HG02759 (cell line): ENCODE results near the gene MGAT1.

ENCODE experiments used
- ATAC-seq: cut with Tn5 transposase; IDR thresholded peaks from one replicate; pipeline ENCODE4 v1.9.1; 2021; ENCODE audit warnings: mild to moderate bottlenecking, moderate library complexity; ENCODE audit not compliant: unreplicated experiment

Gene MGAT1

DNA sequence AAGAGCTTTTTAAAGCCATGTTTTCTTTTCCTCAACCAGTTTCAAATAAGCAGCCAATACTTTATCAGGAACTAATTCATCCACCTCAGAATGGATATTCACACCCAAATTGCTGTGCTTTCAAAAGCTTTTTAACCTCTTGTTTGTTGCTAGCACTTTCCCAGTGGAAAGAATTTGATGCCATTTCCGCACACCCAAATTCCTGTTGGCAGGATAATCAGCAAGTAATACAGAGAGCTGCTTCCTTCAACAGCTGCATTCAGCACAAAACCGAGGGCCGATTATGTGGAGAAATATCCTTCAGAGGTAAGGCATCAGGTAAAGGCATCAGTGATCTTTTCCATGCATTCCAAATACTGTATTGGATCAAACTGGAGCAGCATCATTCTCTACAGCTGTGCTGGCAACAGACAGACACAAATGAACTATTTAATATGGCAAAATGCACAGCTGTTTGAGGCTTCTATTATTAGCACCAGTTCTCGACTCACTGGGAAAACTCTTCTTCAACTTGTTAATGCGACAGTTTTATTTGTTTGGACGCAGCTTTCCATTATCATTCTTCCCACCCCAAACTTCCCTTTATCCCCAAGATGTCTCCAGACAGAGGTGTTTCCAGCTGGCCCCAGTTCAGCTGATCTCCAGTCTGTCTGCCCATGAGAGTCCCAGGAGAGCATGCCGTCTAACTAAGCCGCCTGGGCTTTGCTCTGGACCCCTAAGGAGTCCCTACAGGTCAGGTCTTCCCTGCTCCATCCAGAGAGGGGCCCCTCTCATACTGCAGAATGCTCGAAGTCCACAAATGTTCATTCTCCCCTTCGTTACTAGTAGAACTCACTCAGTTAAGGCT lies 22.2 kb upstream of the MGAT1 start:
- no peak for ATAC-seq

DNA sequence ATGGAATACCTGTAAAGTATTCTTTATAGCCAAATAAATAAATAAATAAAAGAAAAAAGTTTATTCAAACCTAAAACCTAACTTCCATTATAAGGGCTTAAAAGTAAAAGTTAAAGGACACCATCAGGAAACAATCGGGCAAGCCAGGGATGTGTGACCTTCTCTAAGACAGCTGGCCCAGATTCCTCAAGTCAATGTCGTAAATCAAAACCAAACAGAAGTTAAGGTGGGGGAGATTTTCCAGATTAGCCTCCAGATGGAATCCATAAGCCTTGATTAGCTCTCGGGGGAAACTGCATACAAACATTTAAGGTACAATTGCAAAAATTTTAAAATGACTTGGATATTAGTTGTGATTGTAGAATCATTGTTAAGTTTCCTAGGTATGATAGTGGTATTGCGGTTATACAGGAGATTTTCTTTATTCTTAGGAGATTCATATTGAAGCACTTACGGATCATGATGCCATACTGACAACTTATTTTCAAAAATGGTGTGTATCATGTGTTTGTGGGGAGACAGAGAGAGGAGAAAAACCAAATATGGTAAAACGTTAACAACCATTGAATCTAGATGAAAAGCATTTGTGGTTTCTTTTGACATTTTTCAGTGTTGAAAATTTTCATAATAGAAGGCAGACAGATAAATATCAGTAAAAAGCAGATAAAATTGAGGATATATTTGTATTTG lies 21.5 kb upstream of the MGAT1 start:
- no peak for ATAC-seq

DNA sequence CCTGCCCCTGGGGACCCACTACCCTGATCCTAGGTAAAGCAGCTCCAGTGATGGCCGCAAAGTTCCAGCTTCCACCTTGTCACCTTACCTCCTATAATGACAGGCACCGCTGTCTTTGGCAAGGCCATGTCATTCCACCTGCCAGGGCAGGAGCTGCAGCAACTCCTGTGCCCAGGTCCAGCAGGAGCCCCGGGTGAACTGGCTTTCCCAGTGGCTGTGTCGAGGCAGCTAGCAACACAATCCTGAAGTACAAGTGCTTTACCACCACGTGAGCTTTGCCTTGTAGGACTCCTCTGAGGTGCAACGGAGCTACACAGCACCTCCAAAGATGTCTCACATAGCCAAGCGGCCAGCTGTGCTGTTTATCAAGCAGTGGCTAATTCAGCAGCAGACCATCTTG lies 20.7 kb upstream of the MGAT1 start:
- no peak for ATAC-seq

DNA sequence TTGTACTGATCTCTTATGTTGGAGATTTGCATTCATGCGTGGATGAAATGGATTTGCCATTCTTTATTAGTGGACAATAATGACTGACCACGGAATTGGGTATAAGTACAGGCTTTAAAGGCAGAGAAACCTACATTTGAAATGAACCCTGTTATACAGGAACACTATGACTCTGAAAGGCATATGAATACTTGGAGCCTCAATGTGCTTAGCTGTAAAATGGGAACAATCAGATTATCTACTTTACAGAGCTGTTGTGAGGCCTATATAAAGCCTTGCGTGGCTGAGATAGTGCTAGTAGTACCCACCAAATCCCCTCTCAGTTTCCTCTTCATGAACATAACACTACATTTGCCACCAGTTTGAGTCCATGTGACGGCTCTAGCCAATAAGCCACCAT lies 18.9 kb upstream of the MGAT1 start:
- ATAC-seq = no peak

DNA sequence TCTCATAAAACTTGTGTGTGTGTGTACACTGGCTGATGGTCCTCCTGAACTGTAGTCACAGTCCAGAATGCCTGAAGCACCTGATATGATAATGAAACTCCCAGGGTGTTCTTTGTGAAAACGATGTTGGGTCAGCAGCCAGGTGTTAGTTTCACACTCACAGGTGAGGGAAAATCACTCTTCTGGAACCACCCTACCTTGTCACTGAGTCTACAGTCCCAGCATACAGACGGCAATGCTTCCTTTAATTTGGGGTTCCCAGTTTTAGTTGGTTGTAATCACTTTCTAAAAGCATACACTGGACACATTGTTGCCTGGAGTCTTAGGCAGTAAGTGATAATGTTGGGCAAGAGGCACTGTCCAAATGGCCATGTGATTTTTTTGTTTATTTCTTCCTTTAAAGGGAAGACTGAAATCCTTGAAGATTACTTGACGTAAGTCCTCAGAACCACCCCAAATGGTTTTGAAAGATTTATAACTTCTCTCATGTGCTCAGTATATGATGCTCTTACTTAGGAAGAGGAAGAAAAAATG lies 18.2 kb upstream of the MGAT1 start:
- ATAC-seq = peak; percentile 60

DNA sequence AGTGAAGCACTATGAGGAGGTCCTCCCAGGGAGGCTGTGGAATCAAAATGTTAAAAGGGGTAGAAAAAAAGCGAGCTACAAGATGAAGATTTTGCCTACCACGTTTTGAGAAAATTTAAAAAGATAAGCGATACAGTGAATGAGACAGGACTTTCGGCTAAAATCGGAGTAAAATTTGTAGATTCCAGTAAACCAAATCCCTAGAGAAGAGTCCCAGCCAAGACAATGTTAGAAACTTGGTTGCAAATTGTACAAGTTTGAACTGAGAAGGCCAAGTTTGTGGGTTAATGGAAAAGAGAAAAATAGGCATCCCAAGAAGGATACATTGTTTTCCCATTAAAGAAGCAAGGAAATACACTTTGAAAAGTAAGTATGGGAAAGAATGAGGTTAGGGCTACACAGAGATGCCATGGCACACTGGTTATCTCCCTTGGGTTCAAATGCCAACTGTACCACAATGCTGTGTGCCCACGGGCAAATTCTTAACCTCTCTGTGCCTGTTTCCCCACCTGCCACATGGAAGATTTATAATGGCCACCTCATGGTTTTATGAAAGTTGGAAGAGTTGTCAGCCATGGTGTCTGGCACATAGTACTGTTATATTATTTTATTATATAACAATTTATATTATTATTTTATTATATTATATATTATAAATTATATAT lies 16.2 kb upstream of the MGAT1 start:
- no peak for ATAC-seq

DNA sequence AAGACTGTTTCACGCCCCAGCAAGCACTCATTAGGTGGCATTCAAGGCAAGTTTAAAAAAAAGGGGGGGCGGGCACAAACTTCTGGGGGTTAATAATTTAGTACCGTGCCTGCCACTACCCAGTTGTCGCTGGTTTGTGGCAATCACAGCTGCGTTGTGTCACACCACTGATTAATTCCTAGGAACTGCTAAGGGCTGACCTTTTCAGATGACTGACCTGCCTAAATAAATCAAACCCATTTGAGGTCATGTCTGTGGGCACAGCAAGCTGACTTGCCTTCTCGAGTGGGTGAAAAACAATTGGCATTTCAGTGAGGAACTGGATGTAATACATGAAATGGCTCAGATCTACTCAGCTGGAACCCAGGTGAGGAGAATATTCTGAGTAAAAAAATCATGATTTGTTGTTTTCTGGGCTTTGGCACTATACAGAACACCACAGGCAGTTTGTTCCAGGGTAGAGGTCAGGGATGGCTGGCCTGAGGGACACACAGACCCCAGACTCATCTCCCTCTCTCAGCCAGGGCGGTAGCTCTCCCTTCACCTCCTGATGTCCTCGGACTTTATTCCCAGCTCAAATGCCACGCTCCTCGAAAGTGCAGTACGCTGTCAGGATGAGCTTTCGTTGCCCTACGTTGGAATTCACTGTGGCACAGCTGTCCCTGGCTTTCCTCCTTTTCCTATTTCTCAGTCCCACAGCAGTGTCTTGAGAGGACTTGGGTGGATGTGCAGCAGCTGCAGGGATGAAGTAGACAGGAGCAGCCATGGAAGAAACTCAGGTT lies 15.5 kb upstream of the MGAT1 start:
- no peak for ATAC-seq

DNA sequence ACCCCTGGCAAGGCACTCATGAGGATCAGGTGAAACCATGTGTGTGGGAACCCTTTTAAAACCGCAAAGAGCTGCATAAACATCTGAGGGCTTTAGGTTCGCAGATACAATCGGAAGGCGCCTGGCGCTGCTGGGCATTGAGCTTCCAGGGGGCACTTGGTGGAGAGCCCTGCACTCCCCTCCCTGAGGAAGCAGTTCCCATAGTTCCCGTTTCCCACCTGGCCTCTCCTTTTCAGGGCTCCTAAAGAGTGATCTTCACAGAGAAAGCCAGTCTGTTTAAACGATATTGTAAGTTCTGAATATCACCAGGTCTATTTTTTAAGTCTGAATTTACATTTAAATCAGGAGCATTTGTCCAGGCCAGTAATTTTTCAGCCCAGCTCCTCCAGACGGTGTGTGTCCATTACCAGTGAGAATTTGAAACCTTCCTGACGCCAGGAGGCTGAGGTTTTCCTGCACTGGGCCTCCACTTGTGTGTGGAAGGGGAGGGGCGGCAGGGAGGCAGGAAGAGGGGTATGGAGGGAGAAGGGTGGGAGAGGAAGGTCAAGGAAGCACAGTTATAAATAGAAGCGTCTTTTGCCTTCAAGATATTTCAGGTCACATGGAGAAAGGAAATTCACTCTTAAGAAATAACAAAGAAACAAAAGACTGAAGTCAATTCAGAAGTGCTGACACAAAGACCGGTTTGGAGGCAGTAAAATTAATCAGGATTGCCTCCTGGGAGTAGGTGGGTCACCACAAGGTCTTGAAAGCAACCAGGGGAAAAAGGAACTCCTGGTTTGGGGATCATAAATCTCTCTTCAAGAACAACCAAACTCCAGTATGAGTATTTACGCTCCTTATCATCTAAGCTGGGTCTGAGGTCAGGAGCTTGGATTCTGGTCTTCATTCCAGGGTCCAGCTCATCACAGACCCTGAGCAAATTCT lies 14.3 kb upstream of the MGAT1 start:
- ATAC-seq = no peak

DNA sequence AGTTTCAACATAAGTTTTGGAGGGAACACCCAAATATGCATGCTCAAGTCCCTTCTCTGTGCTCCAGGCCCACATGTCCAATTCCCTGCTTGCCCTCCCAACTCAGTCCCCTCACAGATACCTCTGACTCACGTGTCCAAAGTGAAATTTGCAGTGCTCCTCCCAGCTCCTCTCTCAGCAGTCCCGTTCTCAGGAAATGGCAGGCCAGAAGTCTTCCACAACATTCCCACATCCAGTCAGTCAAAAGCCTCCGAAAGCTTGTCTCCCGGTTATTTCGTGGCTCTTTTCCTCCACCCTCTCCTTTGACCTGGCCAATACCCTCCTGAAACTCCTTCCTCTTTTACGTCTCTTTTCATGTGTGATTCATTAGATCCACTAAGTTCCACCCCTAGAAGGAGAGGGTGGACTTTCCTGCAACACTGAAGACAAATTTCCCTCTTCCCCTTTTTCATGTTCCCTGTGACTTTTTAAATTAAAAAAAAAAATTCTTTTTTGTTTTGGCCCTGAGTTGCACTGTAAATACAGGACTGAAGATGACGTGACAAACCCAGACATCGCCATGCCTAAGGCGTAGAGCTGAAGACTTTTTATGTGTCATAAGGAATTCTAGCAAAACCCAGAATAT lies 12.8 kb upstream of the MGAT1 start:
- no peak for ATAC-seq

DNA sequence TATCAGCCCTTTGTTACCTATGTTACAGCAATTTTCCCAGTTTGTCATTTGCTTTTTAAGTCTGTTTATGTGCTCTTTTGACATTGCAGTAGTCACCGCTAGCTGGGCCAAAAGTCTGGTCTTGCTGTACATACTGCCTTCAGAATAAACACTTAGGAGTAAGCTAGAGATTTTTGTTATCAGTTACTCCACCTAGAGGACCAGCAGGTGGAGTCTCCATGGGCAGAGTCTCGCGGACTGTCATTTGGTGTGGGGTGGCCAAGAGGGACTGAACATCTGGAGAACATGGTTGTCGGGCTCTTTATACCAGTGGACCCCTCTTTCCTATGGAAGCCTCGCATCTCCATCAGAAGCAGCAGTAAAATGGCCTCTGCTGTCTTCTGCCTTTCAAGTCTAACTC lies 10.8 kb upstream of the MGAT1 start:
- ATAC-seq = no peak

DNA sequence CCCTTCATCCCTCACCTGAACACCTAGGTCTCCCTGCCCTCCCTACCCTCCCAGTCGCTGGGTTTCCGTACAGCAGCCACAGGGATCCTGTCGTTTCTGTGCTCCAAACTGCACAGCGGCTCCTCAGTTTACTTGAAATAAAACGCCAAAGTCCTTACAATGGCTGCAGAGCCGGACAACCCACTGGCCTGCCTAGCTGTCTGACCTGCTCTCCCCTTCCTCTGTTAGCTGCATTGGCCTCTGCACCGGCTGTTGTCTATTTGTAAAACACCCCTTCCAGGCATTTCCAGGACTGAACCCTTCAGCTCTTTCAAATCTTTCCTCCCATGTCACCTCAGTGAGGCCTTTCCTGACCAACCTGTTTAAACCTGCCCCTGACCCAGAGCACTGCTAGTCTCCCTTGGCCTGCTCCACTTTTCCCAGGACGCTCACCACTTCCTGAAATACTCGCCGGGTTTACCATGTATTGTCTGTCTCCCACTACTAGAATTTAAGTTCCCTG lies 9.1 kb upstream of the MGAT1 start:
- ATAC-seq = no peak

DNA sequence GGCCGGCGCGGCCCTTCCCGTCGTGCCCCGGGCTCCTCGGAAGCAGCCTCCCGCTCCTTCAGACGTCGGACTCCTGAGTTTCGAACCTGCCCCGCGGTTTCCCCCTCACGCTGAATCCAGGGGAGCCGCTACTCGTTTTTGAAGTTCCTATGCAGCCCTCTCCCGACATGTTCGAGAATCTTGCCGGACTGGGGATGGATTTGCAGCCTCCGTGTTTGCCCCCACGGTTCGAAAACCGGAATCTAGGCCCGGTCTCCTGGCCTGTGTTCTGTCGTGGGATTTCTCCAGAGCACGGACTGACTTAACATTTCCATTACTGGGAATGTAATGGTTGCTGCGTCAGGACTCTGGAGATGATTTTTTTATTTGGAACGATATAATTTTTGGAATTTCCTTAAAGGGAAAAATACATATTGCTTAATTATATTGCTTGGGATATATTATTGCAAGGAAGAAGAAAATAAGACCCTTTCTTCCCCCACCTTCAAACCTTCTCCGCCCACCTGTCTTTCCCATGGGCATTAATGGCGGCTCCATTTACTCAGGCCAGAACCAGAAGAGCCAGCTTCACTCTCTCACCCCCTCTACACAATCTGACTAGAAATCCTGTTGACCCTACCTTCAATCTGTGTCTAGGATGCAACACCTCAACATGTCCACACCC lies 8.5 kb upstream of the MGAT1 start:
- no peak for ATAC-seq

DNA sequence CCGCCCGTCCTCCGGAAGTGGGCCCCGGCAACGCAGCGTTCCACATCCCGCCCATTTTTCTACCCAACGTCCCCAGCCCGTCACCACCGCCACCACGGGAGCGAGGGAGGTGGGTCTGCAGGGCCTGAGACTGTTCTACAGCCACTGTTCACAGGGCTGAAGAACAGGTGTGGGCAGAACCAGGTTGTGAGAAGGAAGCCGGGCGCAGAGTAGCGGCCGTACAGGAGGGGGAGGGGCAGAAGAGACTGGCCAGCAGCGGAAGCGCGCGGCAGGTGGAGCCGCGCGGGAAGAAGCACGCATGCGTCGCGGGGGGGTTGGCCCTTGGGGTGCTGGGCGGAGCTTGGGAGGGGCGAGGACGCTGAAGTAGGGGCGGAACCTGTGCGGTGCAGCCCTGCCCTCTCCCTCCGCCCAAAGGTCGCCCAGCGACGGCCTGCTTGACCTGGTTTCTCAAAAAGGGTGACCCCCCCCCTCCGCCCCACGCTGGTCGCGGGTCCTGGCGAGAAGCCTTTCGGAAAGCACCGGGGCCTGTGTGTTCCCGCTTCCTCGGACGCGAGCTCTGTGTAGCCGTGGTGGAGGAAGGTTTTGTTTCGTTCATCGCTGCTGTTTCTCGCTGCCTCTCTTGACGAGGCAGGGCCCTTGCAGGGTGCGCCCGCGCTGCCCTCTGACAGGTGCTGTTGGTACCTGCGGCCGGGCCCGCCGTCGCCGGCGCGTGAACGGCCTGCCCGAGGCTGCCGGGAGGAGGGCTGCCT lies 7.8 kb upstream of the MGAT1 start:
- peak; percentile 71 for ATAC-seq

DNA sequence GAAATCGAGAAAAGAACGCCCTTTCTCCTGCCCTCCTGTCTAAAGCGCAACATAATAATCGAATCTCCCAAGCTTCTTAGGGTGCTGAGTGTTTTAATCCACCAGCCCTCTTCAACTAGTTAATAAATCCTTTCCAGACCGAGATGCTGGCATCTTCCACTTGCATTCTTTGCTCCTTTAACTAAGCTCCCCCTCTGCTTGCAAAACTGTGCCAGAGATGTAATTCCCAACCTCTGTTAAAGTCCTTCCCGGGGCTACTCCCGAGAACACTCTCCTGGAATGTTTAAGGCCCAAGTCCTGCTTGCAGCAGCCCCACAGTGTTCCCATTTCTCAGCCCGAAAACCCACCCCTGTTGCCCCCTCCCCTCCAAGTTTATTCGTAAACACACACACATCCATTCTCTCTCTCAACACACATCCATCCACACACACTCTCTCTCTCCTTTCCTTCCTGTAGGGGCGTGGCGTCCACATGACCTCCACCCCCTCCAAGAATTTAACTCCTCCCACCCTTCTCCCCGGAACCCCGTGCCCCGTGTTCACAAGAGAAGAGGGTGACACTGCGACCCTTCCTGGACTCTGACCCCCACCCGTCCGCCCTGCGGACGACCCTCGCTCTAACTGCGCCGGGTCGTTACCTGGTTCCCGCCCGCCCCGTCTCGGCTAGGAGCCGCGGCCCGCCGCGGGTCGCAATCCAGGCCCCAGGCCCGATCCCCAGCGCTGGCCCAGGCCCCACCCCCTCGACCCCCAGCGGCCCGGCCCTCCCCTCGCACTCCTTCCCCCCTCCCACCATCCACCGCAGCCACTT lies 7.0 kb upstream of the MGAT1 start:
- peak; percentile 67 for ATAC-seq

DNA sequence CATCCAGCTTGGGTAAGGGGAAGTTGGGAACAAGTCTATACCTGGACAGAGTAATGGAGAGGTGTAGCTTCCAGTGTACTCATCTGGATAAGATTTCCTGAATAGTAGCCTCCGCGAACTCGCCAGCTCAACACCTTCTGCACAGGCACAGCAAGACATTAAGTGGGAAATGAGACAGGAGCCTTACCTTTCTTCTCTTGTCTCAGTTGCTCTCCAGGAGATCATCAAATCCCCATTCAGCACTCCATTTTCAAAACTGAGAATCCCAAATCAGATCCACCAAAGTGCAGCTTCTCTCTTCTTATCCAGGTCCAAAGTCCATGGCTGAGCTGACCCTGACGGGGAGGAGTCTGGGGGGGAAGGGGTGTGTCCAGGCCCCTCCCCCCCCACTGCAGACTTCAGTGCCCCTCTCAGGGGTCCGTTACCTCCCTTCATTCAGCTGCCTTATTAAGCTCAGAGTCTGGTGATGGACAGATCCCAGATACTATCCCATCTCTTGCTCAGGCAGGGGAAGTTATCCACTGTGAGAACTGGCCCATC lies 5.9 kb upstream of the MGAT1 start:
- no peak for ATAC-seq

DNA sequence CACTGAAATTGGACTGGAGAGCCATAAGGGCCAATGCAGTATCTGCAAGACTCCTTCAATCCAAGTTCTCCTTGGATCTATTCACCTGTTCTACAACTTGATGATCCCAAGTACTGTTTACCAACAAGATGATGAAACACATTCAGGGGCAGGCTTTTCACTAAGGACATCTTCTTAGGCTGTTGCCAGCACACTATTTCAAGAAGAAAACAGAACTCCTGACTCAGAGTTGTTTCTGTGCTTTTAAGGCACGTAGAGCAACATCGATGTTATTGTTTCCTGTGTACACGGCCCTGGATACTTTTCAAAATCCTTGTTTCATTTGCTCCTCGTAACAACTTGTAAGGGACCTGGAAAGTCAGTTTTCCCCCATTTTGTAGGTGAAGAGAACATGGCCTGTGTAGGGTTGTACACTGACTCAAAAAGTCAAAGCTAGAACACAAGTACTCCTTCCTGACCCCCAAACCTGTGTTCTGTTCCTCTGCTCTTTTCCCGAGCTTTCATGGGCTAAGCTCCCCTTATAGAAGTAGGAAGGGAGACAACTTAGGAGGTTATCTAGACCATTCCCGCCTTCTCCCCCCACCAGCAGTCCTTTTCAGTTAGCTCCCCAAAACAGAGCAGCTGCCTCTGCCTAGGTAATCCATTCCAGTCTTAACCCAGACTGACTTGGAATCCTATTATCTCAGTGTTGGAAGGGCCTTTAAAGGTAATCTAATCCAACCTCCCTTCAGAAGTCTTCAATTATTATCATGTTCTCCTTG lies 5.2 kb upstream of the MGAT1 start:
- ATAC-seq = no peak
